Amniotic stem cell (primary cell): ENCODE data around the gene LGALS9C.
"Not testable (repeated sequence)": the region's sequence is repeated elsewhere in the genome, so short reads cannot be mapped to it uniquely, and the experiment has no call there.

Experiments
- DNase-seq: peaks from one replicate; lab custom pipeline; 2025; lab: John Stamatoyannopoulos, UW

The LGALS9C gene

DNA sequence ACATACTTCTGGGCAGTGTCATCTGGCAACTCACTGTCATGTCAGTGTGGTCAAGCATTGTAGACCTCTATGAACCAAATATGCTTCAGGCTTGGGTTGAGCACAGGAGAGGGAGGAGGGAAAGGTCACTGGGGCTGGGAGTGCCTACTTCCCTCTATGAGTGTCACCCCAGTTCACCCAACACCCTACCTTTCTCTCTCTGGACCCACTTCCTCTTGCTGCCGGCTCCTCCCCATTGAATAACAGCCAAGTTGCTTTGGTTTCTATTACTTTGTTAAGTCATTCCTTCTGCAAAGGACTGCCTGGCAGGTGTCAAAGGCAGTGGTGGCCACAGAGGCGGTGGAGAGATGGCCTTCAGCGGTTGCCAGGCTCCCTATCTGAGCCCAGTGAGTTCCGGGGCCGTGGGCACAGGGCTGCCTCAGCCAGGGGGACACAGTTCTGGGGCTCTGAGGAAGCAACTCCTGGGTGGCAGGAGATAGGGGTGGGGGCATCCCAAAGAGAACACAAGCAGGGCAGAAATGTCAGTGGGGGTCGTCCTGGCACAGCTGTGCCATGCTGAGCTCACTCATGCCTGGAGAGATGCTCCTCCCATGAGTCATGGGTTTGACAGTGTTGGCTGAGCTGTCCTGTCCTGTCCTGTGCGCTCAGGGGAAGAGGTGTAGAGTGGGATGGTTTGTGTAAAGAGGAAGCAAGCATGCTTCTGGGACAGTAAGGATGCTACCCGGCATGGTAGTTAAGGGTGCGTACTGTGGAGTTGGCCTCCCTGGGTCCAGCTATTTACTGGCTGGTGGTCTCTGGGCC lies at the start of gene LGALS9C:
TSS of gene LGALS9C (plus strand) at position 282 of the 801 bp plus-strand sequence. CDS start at position 348, 66 bp downstream.
- DNase-seq = not testable (repeated sequence)

- DNase-seq = not testable (repeated sequence)
These were observed 44.4 kb upstream of the LGALS9C start for GRCh38 chr17:18432206-18432605.

DNA sequence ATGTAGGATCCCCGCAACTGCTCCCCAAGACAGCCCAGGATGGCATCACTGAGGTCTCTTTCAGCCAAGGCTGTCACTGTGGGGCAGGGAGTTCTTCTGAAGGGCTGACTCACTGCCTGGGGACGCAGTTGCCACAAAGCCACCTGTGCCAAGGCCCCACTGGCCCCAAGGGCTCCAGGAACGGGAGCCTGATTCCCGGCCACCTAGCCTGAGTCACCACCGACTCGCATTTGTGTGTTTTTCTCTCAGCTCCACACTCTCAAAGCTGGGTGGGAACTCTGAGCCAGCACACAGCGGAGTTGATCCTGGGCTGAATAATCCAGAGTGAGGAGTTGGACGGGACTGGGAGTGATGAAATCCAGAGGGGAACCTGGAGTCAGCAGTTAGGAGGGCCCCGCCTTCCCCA lies 37.1 kb upstream of the LGALS9C start:
- DNase-seq = not testable (repeated sequence)

- DNase-seq = not testable (repeated sequence)
These were observed 34.5 kb upstream of the LGALS9C start for GRCh38 chr17:18442093-18442492.

DNA sequence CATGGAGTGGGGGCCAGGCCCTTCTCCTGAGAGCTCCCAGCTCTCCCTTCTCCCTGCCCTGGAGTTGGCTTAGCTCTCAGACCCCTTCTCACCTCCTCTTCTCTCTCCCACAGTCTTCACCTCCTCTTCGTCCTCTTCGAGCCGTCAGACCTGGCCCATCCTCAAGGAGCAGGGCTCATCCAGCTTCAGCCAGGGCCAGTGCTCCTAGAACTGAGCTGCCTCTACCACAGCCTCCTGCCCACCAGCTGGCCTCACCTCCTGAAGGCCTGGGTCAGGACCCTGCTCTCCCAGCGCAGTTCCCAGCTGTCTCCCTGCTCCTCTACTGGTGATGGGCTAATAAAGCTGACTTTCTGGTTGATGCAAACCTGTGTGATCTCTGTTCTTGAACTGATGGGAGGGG lies 34.1 kb upstream of the LGALS9C start:
- not testable (repeated sequence) for DNase-seq

DNA sequence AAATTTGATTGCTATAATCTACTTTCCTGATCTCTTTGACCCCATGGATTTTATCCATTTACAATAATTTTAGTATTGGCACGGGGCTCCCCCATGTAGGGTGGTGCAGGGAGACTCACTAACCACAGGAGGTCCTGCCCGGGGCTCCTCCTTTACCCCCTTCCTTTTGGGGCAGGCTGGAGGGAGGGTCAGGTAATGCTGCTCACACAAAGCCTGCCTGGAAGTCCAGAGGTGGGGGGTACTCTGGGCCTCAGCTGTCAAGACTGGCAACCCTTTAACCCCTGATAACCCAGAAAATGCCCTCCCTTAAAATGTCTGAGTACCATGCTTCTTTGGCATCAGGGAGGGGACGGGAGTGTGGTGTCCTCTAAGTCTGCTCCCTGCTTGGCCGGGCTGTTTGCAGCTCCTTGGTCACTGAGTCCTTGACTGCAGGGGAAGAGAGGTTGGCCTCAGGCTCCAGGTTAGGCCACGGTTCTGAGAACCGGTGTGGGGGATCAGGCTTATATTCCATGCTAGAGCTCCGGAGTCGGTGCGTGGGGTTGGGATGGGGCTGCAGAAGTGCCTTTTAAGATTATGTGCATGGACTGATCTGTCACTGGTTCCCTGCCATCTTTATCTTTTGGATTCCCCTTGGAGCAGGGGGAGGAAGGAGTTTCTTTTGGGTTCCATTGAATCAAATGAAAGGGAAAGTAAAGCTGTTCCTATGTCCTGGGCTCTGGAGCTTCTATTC lies 28.9 kb upstream of the LGALS9C start:
- DNase-seq = not testable (repeated sequence)

DNA sequence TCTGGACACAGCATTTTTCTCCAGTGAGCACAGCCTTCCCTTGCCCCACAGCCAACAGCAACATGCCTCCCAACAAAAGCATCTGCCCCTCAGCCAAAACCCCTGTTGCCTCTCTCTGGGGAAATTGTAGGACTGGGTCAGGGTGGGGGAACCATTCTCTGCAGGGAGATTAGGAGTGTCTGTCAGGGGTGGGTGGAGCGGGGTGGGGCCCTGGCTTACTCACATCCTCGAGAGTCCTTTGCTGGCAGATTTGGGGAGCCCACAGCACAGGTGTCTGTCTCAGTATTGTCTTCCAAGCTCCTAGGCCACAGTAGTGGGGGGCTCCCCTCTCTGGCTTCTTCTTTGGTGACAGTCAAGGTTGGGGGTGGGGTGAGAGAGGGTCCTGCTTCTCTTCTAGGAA lies 28.3 kb upstream of the LGALS9C start:
- not testable (repeated sequence) for DNase-seq

DNA sequence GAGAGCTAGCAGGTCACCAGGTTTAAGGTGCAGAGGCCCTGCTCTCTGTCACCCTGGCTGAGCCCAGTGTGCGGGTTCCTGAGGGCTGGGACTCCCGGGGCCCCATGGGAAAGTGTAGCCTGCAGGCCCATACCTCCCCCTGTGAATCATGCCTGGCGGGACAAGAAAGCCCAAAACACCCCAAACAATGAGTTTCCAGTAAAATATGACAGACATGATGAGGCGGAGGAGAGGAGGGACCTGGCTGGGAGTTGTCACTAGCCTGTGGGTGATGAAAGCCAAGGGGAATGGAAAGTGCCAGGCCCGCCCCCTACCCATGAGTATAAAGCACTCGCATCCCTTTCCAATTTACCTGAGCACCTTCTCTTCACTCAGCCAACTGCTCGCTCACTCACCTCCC lies 26.8 kb upstream of the LGALS9C start:
- not testable (repeated sequence) for DNase-seq

- DNase-seq = not testable (repeated sequence)
These were observed 25.6 kb upstream of the LGALS9C start for GRCh38 chr17:18450998-18451397.

DNA sequence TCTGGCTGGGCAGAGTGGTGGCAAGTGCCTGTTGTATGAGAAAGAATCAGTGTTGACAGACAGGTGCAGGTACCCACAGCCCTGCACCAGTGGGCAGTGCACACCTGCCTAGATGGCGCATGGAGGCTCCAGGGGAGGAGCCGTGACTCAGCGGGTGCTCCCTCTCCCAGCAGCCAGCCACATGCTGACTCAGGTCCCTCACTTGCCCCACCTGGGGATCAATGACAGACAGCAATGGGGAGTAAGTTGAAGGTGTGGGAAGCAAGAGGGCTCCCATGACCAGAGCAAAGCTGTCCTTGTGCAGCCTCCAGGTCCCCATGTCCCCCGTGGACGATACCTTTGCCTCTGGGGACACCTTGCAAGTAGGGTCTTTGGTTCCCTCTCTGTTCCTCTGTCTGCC lies 24.6 kb upstream of the LGALS9C start:
- not testable (repeated sequence) for DNase-seq

DNA sequence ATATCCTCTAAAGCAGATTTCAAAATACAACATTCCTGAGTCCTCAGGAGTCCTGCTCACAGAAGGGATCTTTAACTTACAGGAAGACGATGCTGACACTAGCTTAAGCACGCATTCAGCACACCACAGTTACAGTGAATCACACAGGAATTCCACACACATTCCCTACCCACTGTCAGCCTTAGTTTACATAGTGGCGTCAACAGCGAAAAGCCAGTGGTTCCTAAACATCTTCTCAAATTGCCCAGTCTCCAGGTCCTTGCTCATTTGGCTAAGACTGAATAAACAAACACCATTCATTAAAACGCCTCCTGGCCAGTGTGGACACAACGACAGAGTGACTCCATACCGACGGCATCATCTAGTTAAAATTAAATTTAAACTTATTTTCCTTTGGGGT lies 17.6 kb upstream of the LGALS9C start:
- DNase-seq = not testable (repeated sequence)

GRCh38 chr17:18463831-18464502 lies 12.6 kb upstream of the LGALS9C start:
- not testable (repeated sequence) for DNase-seq

GRCh38 chr17:18466250-18466983 lies 10.2 kb upstream of the LGALS9C start:
- DNase-seq = not testable (repeated sequence)

DNA sequence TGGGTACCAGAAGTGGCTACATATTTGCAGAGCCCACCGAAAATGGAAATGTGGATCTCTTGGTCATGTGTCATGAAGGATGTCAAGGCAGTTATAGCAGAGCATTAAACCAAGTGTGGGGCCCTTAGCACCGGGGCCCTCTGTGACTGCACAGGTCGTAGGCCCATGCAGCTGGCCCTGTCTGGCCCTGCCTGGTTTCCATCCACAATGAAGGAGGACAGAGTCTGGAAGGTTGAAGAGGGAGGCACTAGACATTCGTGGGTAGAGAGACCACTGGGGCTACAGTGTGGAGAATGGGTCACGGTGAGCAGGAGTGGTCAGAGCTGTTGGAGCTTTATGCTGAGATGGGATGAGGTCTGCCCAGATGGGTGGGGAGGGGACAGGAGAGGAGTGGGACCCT lies 9.6 kb upstream of the LGALS9C start:
- DNase-seq = not testable (repeated sequence)

DNA sequence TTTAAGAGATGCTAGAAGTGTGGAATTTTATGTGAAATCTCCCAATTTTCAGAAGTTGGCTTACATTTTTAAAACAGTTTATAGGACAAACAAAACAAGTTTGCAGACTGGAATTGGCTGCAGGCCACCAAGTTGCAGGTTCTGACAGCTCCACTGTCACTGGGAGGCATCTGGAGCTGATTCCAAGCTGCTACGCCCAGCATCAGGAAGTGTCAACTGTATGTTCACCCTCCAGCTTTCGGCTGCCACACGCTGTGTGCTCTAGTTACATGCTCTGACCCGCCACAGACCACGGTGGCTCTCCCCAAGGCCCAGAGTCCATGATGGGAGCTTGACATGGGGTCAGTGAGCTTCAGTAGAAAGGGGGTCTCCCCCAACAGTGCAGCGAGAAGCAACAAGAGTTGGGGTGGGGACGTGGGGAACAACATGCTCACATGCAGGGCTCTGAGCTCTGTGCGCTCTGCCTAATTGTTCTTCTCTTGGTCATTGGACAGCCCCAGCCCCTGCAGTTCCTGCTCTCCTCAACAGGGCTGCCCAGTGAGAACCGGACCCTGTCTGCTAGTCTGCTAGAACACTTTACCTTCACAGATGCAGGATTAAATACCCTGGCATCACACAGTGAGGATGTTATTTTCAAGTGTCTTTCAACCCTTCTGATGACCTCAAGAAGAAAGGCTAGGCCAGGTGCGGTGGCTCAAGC lies 8.0 kb upstream of the LGALS9C start:
- DNase-seq = not testable (repeated sequence)

DNA sequence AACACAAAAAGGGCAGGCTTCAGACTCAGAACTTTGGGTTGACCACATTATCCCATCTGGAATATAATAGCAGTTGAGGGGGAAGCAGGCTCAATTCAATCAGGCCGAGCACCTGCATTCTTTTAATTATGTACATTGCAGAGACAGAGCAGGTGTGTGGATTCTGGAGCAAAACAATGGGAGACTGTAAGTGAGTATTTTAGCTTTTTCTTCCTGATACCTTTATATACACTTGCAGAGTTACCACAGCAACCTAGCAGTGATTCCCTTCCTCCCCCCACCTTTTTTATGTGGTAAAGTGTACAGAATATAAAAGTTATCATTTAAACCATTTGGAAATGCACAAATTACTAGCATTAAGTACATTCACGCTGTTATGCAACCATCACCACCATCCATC lies 6.8 kb upstream of the LGALS9C start:
- DNase-seq = not testable (repeated sequence)

GRCh38 chr17:18470345-18470930 lies 6.2 kb upstream of the LGALS9C start:
- not testable (repeated sequence) for DNase-seq

- not testable (repeated sequence) for DNase-seq
These were observed 2.6 kb upstream of the LGALS9C start for GRCh38 chr17:18473967-18474366.

DNA sequence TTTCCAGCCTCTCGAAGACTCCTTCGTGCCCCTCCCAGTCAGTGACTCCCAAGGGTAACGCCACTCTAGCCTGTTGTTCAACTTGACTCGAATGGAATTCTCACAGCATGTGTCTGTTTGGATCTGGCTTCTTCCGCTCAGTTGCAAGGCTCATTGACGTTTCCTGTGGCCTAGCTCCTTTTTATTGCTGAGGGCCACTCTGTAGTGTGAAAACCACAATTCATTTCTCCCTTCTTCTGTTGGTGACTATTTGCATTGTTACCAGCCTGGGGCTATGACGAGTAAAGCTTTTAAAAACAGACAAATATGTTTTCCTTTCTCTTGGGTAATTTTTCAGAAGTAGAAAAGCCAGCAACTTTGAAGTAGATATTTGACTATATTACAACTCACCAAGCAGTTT lies 1.8 kb upstream of the LGALS9C start:
- not testable (repeated sequence) for DNase-seq

- DNase-seq = not testable (repeated sequence)
These were observed 778 bp downstream of the LGALS9C start for GRCh38 chr17:18477367-18477766.

DNA sequence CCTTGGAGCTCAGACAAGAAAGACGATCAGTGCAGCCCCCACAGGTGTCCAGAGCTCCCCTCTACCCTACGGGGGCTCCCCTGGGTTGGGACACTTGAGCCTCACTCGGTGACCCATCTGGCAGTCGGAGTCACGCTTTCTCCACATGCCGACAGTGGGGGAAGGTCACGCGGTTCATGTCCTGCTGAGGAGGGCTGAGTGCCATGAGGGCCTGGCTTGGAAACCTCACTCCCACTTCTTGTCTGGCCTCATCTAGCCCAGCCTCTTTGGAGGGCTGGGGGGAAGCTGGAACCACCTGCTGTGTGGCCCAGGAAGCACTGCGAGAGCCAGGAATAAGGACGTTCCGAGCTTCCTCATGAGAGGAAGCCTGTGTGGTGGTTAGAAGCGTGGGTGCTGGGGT lies 1.8 kb downstream of the LGALS9C start:
- not testable (repeated sequence) for DNase-seq
